Coronary artery (tissue), 2 donors: ENCODE measurements around the gene CCNO.

Source experiments
- DNase-seq: peaks from one replicate; pipeline ENCODE4 v3.0.0-alpha.2; 2017; ENCODE audit warnings: low spot score
- H3K27ac ChIP-seq, 2 donors: fragments of 200-600 bp; sonication (generic); one replicate each; pipeline ENCODE4 v1.5.1; 2016 to 2019
- H3K4me3 ChIP-seq: fragments of 200-600 bp; sonication (generic); 2 replicates; pipeline ENCODE4 v1.5.1; 2016; ENCODE audit warnings: mild to moderate bottlenecking, moderate library complexity
- CTCF ChIP-seq: fragments of 200-600 bp; sonication (generic); IDR thresholded peaks from one replicate; pipeline ENCODE4 v1.5.1; 2019; ENCODE audit warnings: antibody characterized with exemption

Gene CCNO

GRCh38 chr5:55191165-55191564 is 42.2 kb downstream of the CCNO start:
- H3K4me3 ChIP-seq: no peak overlapping the region
- no peak for TF ChIP-seq CTCF
- DNase-seq: no peak
- no peak overlapping the region for H3K27ac ChIP-seq

GRCh38 chr5:55188656-55189540 is 44.5 kb downstream of the CCNO start:
- DNase-seq: no peak
- Histone ChIP-seq H3K4me3 (no peak overlapping the region), H3K27ac (no peak overlapping the region)
- no peak for TF ChIP-seq CTCF

- DNase-seq: no peak
- TF ChIP-seq CTCF: no peak
- no peak overlapping the region for H3K4me3 ChIP-seq
- H3K27ac ChIP-seq: no peak overlapping the region
These were observed 46.0 kb downstream of the CCNO start for GRCh38 chr5:55187370-55187769.
